ENCODE data around the gene LMCD1.

GRCh38 chr3:8578282-8578681 lies 76.7 kb downstream of the LMCD1 start:
- TF ChIP-seq CTCF (IDR thresholded peaks at IDR 0.05) (no peak), POLR2A (IDR thresholded peaks at IDR 0.05) (no peak)
